ENCODE measurements around the gene FAM161A.

GRCh38 chr2:61775956-61776570, 77.8 kb downstream of the FAM161A start:
- no peak for TF ChIP-seq CTCF (IDR thresholded peaks at IDR 0.05)
- no peak for TF ChIP-seq POLR2A (IDR thresholded peaks at IDR 0.05)

Measured in Peyer's patch (tissue), 4 donors.